WTC11 (cell line): ENCODE measurements around the gene ALOXE3.

ENCODE experiments used
- CBFB ChIP-seq: sonication (generic); formaldehyde crosslinking; IDR thresholded peaks from 2 replicates; pipeline ENCODE4 v1.8.1; 2022; ENCODE audit warnings: mild to moderate bottlenecking, low read depth, missing genetic modification reagents
- CREB1 ChIP-seq: sonication (generic); formaldehyde crosslinking; IDR thresholded peaks from 2 replicates; pipeline ENCODE4 v1.8.0; 2023; ENCODE audit warnings: mild to moderate bottlenecking, missing genetic modification reagents
- CREM ChIP-seq: sonication (generic); formaldehyde crosslinking; IDR thresholded peaks from 2 replicates; pipeline ENCODE4 v1.8.1; 2022; ENCODE audit warnings: mild to moderate bottlenecking, missing genetic modification reagents, moderate library complexity
- CTCF ChIP-seq: fragments of 200-600 bp; IDR thresholded peaks from 2 replicates; pipeline ENCODE4 v1.8.0; 2022; ENCODE audit warnings: antibody characterized with exemption
- ETV6 ChIP-seq: sonication (generic); formaldehyde crosslinking; IDR thresholded peaks from 2 replicates; pipeline ENCODE4 v1.8.1; 2022; ENCODE audit warnings: mild to moderate bottlenecking, missing genetic modification reagents
- MAX ChIP-seq: sonication (generic); formaldehyde crosslinking; IDR thresholded peaks from 2 replicates; pipeline ENCODE4 v1.8.0; 2022; ENCODE audit warnings: mild to moderate bottlenecking, missing genetic modification reagents
- NR2C2 ChIP-seq: sonication (generic); formaldehyde crosslinking; IDR thresholded peaks from 2 replicates; pipeline ENCODE4 v1.8.0; 2022; ENCODE audit warnings: mild to moderate bottlenecking, missing genetic modification reagents
- SP1 ChIP-seq: sonication (generic); formaldehyde crosslinking; conservative IDR thresholded peaks from 2 replicates; pipeline ENCODE4 v1.8.1; 2022; ENCODE audit warnings: missing genetic modification reagents
- TCF7 ChIP-seq: sonication (generic); formaldehyde crosslinking; IDR thresholded peaks from 2 replicates; pipeline ENCODE4 v1.8.0; 2022; ENCODE audit warnings: mild to moderate bottlenecking, low read depth, missing genetic modification reagents, moderate library complexity
- USF1 ChIP-seq: sonication (generic); formaldehyde crosslinking; IDR thresholded peaks from 2 replicates; pipeline ENCODE4 v1.8.0; 2022; ENCODE audit warnings: mild to moderate bottlenecking, missing genetic modification reagents
- ZSCAN18 ChIP-seq: fragments of 250-450 bp; sonication (Bioruptor Pico); IDR thresholded peaks from 2 replicates; pipeline ENCODE4 v2.1.2; 2022; ENCODE audit warnings: mild to moderate bottlenecking, moderate library complexity

DNA sequence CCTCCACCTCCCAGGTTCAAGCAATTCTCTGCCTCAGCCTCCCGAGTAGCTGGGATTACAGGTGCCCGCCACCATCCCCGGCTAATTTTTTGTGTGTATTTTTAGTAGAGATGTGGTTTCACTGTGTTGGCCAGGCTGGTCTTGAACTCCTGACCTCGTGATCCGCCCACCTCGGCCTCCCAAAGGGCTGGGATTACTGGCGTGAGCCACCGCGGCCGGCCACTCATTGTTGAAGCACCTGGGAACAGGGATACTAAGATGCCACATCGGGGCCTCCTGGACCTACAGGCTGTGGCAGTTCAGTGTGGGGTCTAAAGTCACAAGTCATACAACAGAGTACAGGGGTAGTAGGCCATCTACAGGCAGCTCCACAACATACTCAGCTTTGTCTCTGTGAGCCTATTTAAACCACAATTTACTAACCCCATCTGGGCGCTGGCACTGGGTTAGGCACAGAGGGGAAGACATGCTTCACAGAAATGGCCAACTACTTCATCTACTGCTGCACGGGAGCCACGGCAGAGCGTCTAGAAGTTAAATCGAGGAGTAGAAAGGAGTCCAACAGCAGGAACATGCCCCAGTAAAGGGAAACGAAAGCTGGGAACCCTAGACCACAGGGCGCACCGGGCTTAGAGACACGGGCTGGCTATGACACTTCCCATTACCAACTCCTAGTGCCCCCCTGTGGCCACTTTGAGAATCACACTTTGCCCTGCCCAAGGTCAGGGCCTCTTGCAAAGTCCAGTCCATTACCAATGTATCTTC lies 40.1 kb upstream of the ALOXE3 start:
- TF ChIP-seq CREB1 (CRISPR knock-in tag) (no peak), CBFB (CRISPR knock-in tag) (no peak), SP1 (CRISPR knock-in tag) (no peak), ZSCAN18 (no peak), ETV6 (CRISPR knock-in tag) (no peak), CTCF (peak; percentile 89), MAX (CRISPR knock-in tag) (no peak), NR2C2 (no peak), TCF7 (no peak), USF1 (CRISPR knock-in tag) (no peak), CREM (CRISPR knock-in tag) (no peak)
